Amniotic stem cell (primary cell): ENCODE results near the gene FLOT1.
A peak's percentile ranks its signal among the peaks of the same experiment; 100 is the strongest.

Experiments
- DNase-seq: peaks from one replicate; lab custom pipeline; 2025; lab: John Stamatoyannopoulos, UW

FLOT1 gene, protein sequence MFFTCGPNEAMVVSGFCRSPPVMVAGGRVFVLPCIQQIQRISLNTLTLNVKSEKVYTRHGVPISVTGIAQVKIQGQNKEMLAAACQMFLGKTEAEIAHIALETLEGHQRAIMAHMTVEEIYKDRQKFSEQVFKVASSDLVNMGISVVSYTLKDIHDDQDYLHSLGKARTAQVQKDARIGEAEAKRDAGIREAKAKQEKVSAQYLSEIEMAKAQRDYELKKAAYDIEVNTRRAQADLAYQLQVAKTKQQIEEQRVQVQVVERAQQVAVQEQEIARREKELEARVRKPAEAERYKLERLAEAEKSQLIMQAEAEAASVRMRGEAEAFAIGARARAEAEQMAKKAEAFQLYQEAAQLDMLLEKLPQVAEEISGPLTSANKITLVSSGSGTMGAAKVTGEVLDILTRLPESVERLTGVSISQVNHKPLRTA

GRCh38 chr6:30742316-30743098, at the start of gene FLOT1:
FLOT1 (minus strand) TSS chr6:30742687; CDS start chr6:30742189, 498 bp downstream.
- peak; percentile 86 for DNase-seq

GRCh38 chr6:30790724-30791383, 48.4 kb upstream of the FLOT1 start:
- DNase-seq: no peak

- no peak for DNase-seq
These were observed 47.1 kb upstream of the FLOT1 start for GRCh38 chr6:30789606-30790005.

- DNase-seq: no peak
These were observed 45.5 kb upstream of the FLOT1 start for GRCh38 chr6:30787954-30788353.

DNA sequence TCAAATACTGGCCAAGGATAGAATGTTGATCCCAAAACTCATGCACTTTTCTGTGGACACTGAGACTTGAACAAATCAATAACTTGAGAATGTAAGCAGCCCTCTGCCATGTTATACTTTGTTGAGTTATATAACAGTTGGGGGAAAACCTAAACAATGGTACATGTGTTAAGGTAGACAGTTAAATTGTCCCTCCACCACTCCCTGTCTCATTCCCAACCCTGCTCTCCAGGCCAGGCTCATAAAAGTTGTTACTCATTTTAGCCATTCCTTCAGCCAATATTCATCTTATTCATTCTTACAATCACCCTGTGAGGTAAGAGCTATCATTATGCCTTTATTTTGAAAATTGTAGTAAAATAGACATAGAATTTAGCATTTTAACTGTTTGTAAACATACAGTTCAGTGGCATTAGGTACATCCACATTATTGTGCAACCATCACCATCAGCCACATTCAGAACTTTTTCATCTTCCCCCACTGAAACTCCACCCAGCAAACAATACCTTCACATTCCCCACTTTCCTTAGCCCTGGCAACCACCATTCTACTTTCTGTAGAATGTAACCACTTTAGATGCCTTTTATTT, 40.0 kb upstream of the FLOT1 start:
- no peak for DNase-seq

DNA sequence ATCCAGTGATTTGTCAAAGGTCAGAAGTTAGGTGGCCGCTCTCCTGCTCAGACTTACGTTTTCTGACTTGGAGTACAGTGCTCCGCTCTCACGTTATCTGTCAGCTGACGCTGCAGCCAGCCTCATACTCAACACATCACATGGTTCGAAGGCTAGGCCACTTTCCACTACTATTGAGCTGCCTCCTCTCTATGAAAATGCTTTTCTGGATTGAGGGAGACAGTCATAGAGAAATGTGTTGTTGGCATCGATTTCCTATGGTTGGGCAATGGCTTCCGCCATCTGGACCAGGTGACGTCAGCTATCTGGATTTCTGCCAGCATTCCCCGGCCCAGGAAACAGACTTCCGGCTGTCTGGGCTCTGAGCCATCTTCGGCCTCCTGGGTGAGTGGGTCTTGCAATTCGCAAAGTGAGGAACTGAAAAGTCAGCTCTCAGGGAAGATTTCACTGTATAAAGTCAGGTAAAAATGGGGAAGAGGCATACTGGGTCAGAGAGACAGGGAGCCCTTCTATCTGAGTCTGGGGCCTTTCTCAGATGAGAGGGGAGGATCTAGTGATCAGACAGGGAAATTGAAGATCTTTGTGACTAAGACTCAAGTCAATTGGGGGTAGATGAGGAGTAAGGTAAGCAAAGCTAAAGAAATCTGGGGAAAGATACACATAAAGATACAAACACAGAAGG, 39.4 kb upstream of the FLOT1 start:
- peak; percentile 96 for DNase-seq

DNA sequence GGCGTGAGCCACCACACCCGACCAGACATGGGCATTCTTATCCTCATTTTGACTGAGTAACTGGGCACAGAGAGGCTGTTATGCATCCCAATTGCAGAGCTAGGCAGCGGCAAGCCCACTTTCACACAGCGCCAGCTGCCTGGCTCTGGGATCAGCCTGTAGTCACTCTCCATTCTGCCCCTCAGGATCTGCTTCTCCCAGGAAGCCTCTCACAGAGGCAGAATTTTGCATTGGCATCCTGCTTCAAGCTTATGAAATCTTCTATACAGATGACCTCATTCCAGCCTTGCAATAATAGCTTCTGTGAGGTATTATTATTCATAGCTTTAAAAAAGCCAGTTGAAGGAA, 38.9 kb upstream of the FLOT1 start:
- no peak for DNase-seq

- no peak for DNase-seq
These were observed 38.1 kb upstream of the FLOT1 start for GRCh38 chr6:30780642-30780920.

- no peak for DNase-seq
These were observed 37.6 kb upstream of the FLOT1 start for GRCh38 chr6:30779850-30780641.

GRCh38 chr6:30778001-30778635, 35.6 kb upstream of the FLOT1 start:
- no peak for DNase-seq

DNA sequence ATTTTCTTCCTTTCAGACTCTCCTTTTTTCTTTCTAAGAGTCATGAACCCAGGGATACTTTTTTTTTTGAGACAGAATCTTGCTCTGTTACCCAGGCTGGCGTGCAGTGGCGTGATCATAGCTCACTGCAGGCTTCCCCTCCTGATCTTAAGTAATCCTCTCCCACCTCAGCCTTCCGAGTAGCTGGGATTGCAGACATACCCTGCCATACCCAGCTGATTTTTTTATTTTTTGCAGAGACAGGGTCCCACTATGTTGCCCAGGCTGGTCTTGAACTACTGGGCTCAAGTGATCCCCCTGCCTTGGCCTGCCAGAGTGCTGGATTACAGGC, 34.6 kb upstream of the FLOT1 start:
- DNase-seq: no peak

GRCh38 chr6:30776390-30777154, 34.1 kb upstream of the FLOT1 start:
- DNase-seq: no peak

- DNase-seq: no peak
These were observed 32.6 kb upstream of the FLOT1 start for GRCh38 chr6:30775104-30775503.

DNA sequence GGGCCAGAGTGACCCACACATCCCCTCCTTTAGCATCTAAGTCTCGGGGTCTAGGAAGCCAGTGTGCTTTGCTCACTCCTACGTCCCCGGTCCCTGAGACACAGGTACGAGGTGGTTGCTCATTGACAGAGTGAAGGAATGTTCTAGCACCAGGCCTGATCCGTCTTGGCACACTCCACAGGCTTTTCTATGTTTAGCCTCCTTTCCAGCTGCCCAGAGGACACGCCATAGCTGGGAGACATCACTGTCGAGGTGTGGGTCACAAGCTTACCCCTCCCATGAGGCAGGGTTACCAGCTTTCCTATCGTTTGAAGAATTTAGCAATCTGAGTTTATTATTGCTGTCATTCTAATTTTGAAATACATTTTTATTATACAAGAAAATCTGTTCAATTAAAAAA, 32.2 kb upstream of the FLOT1 start:
- DNase-seq: no peak

- DNase-seq: no peak
These were observed 28.1 kb upstream of the FLOT1 start for GRCh38 chr6:30770592-30770991.

GRCh38 chr6:30769853-30770524, 27.5 kb upstream of the FLOT1 start:
- no peak for DNase-seq

DNA sequence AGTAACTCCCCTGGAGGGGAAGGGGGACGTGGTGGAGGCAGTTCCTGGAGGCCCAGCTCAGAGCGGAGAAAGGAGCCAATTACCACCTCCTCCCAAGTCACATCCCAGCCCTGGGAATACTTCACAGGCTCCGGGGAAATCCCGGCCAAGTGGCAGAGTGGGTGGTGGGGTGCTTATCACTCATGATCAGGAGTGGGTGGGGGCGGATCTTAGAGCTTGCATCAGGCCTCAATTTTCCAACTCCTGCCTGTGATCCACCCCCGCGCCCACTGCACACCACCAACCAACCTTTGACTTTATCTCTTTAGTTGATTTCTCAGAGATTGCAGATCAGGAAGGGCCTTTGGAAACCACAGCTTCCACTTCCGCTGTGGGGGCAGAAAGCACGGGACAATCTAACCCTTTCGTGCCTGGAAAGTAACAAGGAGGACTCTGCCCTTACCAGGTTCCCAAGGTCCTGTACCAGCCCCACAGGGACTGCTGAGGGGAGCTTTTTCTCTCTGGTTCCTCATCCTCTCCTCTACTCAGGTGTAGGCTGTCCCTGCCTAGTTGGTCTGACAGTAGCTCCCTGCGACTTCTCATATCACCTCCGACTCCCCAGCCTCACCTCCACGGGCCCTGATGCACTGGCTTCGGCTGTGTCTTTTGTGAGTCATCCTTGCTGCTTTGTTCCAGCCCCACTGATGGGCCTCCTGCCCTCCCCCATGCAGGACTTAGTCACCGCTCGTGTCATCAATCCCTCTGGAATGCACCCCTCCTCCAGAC, 26.8 kb upstream of the FLOT1 start:
- peak; percentile 86 for DNase-seq

- DNase-seq: no peak
These were observed 26.2 kb upstream of the FLOT1 start for GRCh38 chr6:30768634-30769087.

GRCh38 chr6:30767944-30768301, 25.4 kb upstream of the FLOT1 start:
- no peak for DNase-seq
